Measurements from ENCODE around the gene ATP8B4.

GRCh38 chr15:49898097-49898496 lies 220.9 kb downstream of the ATP8B4 start:
- TF ChIP-seq CTCF (IDR thresholded peaks at IDR 0.05): no peak
- TF ChIP-seq POLR2A (IDR thresholded peaks at IDR 0.05): no peak
